OCI-LY7 (cell line): ENCODE measurements around the gene RAB44. TPM values are rescaled to one million over a fixed set of nuclear protein-coding genes. Genes with fewer than 3 reads are reported as not detected.

Source experiments
- BruUV-seq: library from RNA; stranded (reverse); fragments of 400-500 nt; replicated peaks from 2 replicates; lab custom pipeline; 2021; lab: Mats Ljungman, UMichigan
- CTCF ChIA-PET: fragments of 300-600 bp; sonication (Branson Sonifier 250); formaldehyde crosslinking; loops from one replicate; lab custom pipeline; 2022; ENCODE audit warnings: antibody characterized with exemption; ENCODE audit not compliant: unreplicated experiment; lab: Charles Lee
- POLR2A ChIA-PET: fragments of 300-600 bp; sonication (Branson Sonifier 250); formaldehyde crosslinking; loops from one replicate; lab custom pipeline; 2022; ENCODE audit warnings: antibody characterized with exemption; lab: Charles Lee
- DNase-seq: peaks from one replicate; pipeline ENCODE4 v3.0.0-alpha.2; 2015; ENCODE audit warnings: low spot score
- H2AFZ ChIP-seq: fragments of 200-600 bp; sonication (generic), shearing (Covaris generic); 2 replicates; pipeline ENCODE4 v1.6.1; 2014; ENCODE audit warnings: mild to moderate bottlenecking, antibody characterized with exemption, low read length, moderate library complexity
- H3K27ac ChIP-seq: fragments of 200-600 bp; sonication (generic); 2 replicates; pipeline ENCODE4 v1.5.1; 2014; ENCODE audit warnings: mixed run types, low read depth, mild to moderate bottlenecking, moderate library complexity, low read length, inconsistent platforms; ENCODE audit not compliant: poor library complexity, severe bottlenecking
- H3K36me3 ChIP-seq: fragments of 200-600 bp; sonication (generic); 2 replicates; pipeline ENCODE4 v1.6.1; 2014; ENCODE audit warnings: mild to moderate bottlenecking, antibody characterized with exemption, low read length, moderate library complexity, mixed read lengths; ENCODE audit not compliant: insufficient read depth
- H3K4me1 ChIP-seq: fragments of 200-600 bp; sonication (generic); 2 replicates; pipeline ENCODE4 v1.5.1; 2014; ENCODE audit warnings: mild to moderate bottlenecking, low read length; ENCODE audit not compliant: insufficient read depth, poor library complexity, severe bottlenecking
- H3K4me2 ChIP-seq: fragments of 200-600 bp; sonication (generic); 2 replicates; pipeline ENCODE4 v1.6.1; 2014; ENCODE audit warnings: mild to moderate bottlenecking, low read length
- H3K4me3 ChIP-seq: fragments of 200-600 bp; sonication (generic); 2 replicates; pipeline ENCODE4 v1.5.1; 2014; ENCODE audit warnings: mild to moderate bottlenecking, low read depth, low read length; ENCODE audit not compliant: poor library complexity, severe bottlenecking
- H3K79me2 ChIP-seq: fragments of 200-600 bp; sonication (generic); 2 replicates; pipeline ENCODE4 v1.6.1; 2016; ENCODE audit warnings: low read depth, mild to moderate bottlenecking, low read length, moderate library complexity, mixed read lengths; ENCODE audit not compliant: insufficient read depth
- H3K9me2 ChIP-seq: fragments of 200-600 bp; sonication (generic); 2 replicates; pipeline ENCODE4 v1.6.1; 2016; ENCODE audit warnings: mild to moderate bottlenecking, low read length, mixed read lengths; ENCODE audit not compliant: insufficient read depth
- H3K9me3 ChIP-seq: fragments of 200-600 bp; sonication (generic); 2 replicates; pipeline ENCODE4 v1.6.1; 2014; ENCODE audit warnings: mild to moderate bottlenecking, mixed run types, low read length, mixed read lengths
- H4K20me1 ChIP-seq: fragments of 200-600 bp; sonication (generic); 2 replicates; pipeline ENCODE4 v1.6.1; 2014; ENCODE audit warnings: mild to moderate bottlenecking, antibody characterized with exemption, low read length, moderate library complexity, mixed read lengths; ENCODE audit not compliant: insufficient read depth
- EZH2phosphoT487 ChIP-seq: fragments of 200-600 bp; sonication (generic); IDR thresholded peaks from 2 replicates; pipeline ENCODE4 v1.6.1; 2018; ENCODE audit warnings: low read depth, borderline replicate concordance, mild to moderate bottlenecking, mixed run types, antibody characterized with exemption, low read length, moderate library complexity, mixed read lengths
- intact Hi-C: fragments of 100-400 bp; cut with micrococcal nuclease; formaldehyde crosslinking; loops from one replicate; pipeline ENCODE4 v1.10.0; 2022; ENCODE audit not compliant: unreplicated experiment
- total RNA-seq, 2 experiments: library from RNA; depleted of rRNA in 1 of 2; stranded (reverse); fragments of >200 nt in 1 of 2; shearing (Covaris generic) in 1 of 2; gene quantifications; 2 replicates each; pipeline ENCODE4 v1.2.3, GENCODE V29; 2014 to 2022
- TF ChIP-seq, protein P1 (sequence below): fragments of 200-600 bp; sonication (generic); conservative IDR thresholded peaks from 2 replicates; pipeline ENCODE4 v1.5.1; 2014; ENCODE audit warnings: mild to moderate bottlenecking, antibody characterized with exemption, low read length, moderate library complexity, mixed read lengths

RAB44 gene
- total RNA-seq, 2 experiments from 2014 or later, result 0.09 TPM; not detected in 1

GRCh38 chr6:36752886-36753506 is 55.4 kb downstream of the RAB44 start:
- no TSS peak for BruUV-seq
- Histone ChIP-seq H3K9me3 (peaks cover 8% of the 10 kb centered on the region; the same call in 1 of the 2 replicates), H2AFZ (no peak overlapping the region), H3K9me2 (no peaks in the 10 kb centered on the region), H3K36me3 (peaks cover 46% of the 10 kb centered on the region), H3K4me1 (peaks cover 53% of the 10 kb centered on the region), H3K4me3 (peak overlapping the region; percentile 69), H3K4me2 (peak overlapping the region; percentile 86), H4K20me1 (no peaks in the 10 kb centered on the region), H3K27ac (peak overlapping the region; percentile 92), H3K79me2 (peaks cover 28% of the 10 kb centered on the region; the same call in 1 of the 2 replicates)
- POLR2A ChIA-PET, result interaction anchor here (0.5 to 2.8 kb wide), 10 partner anchors 11 to 635 kb away, joined by 3 to 20 read pairs (median 4); no protein-coding TSS in a partner anchor
- intact Hi-C loops, result loop anchor here (1.0 kb wide), 1 partner anchor 33 kb away; no protein-coding TSS in a partner anchor
- no peak for TF ChIP-seq EZH2phosphoT487
- TF ChIP-seq, protein P1, sequence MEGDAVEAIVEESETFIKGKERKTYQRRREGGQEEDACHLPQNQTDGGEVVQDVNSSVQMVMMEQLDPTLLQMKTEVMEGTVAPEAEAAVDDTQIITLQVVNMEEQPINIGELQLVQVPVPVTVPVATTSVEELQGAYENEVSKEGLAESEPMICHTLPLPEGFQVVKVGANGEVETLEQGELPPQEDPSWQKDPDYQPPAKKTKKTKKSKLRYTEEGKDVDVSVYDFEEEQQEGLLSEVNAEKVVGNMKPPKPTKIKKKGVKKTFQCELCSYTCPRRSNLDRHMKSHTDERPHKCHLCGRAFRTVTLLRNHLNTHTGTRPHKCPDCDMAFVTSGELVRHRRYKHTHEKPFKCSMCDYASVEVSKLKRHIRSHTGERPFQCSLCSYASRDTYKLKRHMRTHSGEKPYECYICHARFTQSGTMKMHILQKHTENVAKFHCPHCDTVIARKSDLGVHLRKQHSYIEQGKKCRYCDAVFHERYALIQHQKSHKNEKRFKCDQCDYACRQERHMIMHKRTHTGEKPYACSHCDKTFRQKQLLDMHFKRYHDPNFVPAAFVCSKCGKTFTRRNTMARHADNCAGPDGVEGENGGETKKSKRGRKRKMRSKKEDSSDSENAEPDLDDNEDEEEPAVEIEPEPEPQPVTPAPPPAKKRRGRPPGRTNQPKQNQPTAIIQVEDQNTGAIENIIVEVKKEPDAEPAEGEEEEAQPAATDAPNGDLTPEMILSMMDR, result no peak
- CTCF ChIA-PET, result interaction anchor here (1.8 kb wide), 1 partner anchor 86 kb away, joined by 5 read pairs; no protein-coding TSS in a partner anchor
- peak; percentile 81 for DNase-seq

GRCh38 chr6:36753671-36754405 is 56.2 kb downstream of the RAB44 start:
- DNase-seq, result peak; percentile 53
- Histone ChIP-seq H3K79me2 (peaks cover 28% of the 10 kb centered on the region; the same call in 1 of the 2 replicates), H3K36me3 (peaks cover 38% of the 10 kb centered on the region), H3K4me1 (peaks cover 61% of the 10 kb centered on the region), H3K4me3 (peak overlapping the region; percentile 69), H3K9me3 (peaks cover 5% of the 10 kb centered on the region; the same call in 1 of the 2 replicates), H4K20me1 (no peaks in the 10 kb centered on the region), H3K27ac (peak overlapping the region; percentile 92), H2AFZ (no peak overlapping the region), H3K9me2 (no peaks in the 10 kb centered on the region), H3K4me2 (peak overlapping the region; percentile 86)
- no peak for TF ChIP-seq EZH2phosphoT487
- TF ChIP-seq, protein P1, result no peak
- intact Hi-C loops, result loop anchor here (1.0 kb wide), 1 partner anchor 34 kb away; no protein-coding TSS in a partner anchor
- BruUV-seq, result no TSS peak
- CTCF ChIA-PET, result interaction anchor here (0.8 to 1.8 kb wide), 3 partner anchors 12 to 87 kb away, joined by 3 to 5 read pairs (median 4); no protein-coding TSS in a partner anchor
- POLR2A ChIA-PET, result interaction anchor here (0.5 to 2.8 kb wide), 16 partner anchors 10 to 634 kb away, joined by 3 to 20 read pairs (median 4); no protein-coding TSS in a partner anchor
